Coronary artery (tissue), 2 donors: ENCODE results near the gene CADPS2.

ENCODE experiments used
- DNase-seq: peaks from one replicate; pipeline ENCODE4 v3.0.0-alpha.2; 2017; ENCODE audit warnings: low spot score
- H3K27ac ChIP-seq, 2 donors: fragments of 200-600 bp; sonication (generic); one replicate each; pipeline ENCODE4 v1.5.1; 2016 to 2019
- H3K4me3 ChIP-seq: fragments of 200-600 bp; sonication (generic); 2 replicates; pipeline ENCODE4 v1.5.1; 2016; ENCODE audit warnings: mild to moderate bottlenecking, moderate library complexity
- CTCF ChIP-seq: fragments of 200-600 bp; sonication (generic); IDR thresholded peaks from one replicate; pipeline ENCODE4 v1.5.1; 2019; ENCODE audit warnings: antibody characterized with exemption

CADPS2 gene

DNA sequence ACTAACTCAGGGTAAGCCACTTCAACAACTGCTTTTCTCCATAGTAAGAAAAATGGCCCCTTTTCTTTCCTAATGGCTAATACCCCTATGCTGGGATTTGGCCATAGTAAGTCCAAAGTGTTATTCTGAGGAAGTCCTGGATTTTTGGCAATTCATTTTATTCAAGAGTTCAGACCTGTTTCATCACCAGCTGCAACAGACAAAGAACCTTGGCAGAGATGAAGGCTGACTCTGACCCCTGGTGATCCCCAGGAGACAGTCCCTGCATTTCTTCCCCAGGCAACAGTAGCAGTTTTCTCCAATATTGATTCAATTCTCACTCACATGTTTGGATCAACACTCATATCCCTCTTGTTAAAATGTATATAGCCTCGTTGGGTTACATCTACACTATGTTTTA is 332.5 kb downstream of the CADPS2 start:
- Histone ChIP-seq H3K27ac (no peak overlapping the region), H3K4me3 (no peak overlapping the region)
- DNase-seq = no peak
- no peak for TF ChIP-seq CTCF

GRCh38 chr7:122552769-122553168 is 333.5 kb downstream of the CADPS2 start:
- Histone ChIP-seq H3K27ac (no peak overlapping the region), H3K4me3 (no peak overlapping the region)
- no peak for DNase-seq
- TF ChIP-seq CTCF = no peak

DNA sequence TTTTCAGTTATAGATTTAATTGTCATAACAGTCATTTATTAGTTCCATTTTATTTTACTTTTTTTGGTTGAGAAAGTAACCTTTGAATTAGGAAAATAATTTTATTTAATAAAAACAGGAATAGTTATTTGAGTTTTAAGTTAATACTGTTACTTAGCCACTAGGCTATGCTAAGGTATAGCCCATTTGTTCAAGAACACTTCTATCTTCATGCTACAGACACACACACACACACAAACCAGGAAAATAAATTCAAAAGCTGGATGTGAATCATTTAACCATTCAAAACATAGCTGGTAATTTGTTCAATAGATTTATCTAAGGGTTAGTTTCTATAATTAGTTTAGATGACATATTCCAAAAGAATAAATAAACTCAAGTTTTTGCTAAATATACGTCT is 335.7 kb downstream of the CADPS2 start:
- TF ChIP-seq CTCF = no peak
- no peak for DNase-seq
- Histone ChIP-seq H3K4me3 (no peak overlapping the region), H3K27ac (no peak overlapping the region)

GRCh38 chr7:122549578-122549977 is 336.7 kb downstream of the CADPS2 start:
- Histone ChIP-seq H3K4me3 (no peak overlapping the region), H3K27ac (no peak overlapping the region)
- DNase-seq = no peak
- TF ChIP-seq CTCF = no peak

- Histone ChIP-seq H3K27ac (no peak overlapping the region), H3K4me3 (no peak overlapping the region)
- no peak for TF ChIP-seq CTCF
- DNase-seq = no peak
Measured at GRCh38 chr7:122546496-122546895, 339.8 kb downstream of the CADPS2 start.

GRCh38 chr7:122544463-122544862 is 341.8 kb downstream of the CADPS2 start:
- no peak overlapping the region for H3K4me3 ChIP-seq
- no peak overlapping the region for H3K27ac ChIP-seq
- no peak for TF ChIP-seq CTCF
- no peak for DNase-seq

DNA sequence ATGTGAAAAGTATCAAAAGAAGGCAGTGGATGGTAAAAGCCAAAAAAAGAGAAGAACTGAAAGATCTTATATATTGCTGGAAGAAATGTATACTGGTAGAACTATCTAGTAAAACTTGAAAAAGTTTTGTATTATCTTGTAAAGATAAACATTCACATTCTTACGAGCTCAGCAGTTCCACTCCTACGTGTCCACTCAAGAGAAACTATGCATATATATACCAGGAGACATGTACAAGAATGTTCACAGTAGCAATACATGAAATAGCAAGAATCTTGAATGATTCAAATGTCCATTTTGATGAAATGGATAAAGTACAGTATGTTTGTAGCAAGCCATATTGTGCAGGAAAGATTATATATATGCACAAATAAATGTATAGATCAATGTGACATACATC is 342.4 kb downstream of the CADPS2 start:
- Histone ChIP-seq H3K4me3 (no peak overlapping the region), H3K27ac (no peak overlapping the region)
- no peak for DNase-seq
- no peak for TF ChIP-seq CTCF
